Endometrial microvascular endothelial cells (primary cell): ENCODE measurements around the gene SRSF3. TPM values are rescaled to one million over a fixed set of nuclear protein-coding genes. Genes with fewer than 3 reads are reported as not detected.

Experiments used
- in situ Hi-C: cut with HindIII; loops from 2 replicates; pipeline ENCODE4 v1.10.0; 2017; ENCODE audit warnings: low sequenced_read_pairs, low pct_unique_long_range_greater_than_20kb; ENCODE audit errors: inconsistent ontology term
- total RNA-seq: library from RNA; depleted of rRNA; stranded (reverse); fragments of >200 nt; gene quantifications from one replicate; pipeline ENCODE4 v1.2.3, GENCODE V29; 2015; ENCODE audit errors: inconsistent ontology term

Gene SRSF3
- total RNA-seq, 1 donor from 2014 or later, result 147 TPM

DNA sequence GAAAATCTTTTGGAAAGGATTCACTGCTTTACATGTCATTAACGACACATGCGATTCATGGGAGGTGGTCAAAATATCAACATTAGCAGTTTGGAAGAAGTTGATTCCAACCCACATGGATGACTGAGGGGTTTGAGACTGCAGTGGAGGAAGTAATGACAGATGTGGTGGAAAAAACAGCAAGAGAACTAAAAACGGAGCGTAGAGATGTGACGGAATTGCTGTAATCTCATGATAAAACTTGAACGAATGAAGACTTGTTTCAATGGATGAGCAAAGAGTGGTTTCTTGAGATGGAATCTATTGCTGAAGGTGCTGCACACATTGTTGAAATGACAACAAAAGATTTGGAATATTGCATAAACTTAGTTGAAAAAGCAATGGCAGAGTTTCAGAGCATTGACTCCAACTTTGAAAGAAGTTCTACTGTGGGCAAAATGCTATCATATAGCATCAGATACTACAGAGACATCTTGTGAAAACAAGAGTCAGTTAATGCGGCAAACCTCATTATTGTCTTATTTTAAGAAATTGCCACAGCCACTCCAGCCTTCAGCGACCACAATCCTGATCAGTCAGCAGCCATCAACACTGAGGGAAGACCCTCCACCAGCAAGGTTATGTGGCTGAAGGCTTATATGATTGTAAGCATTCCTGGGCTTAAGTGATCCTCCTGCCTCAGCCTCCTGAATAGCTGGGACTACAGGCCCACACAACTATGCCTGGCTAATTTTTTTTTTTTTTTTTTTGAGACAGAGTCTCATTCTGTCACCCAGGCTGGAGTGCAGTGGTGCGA, 19.2 kb downstream of the SRSF3 start:
- in situ Hi-C loops, result loop anchor here (25.0 kb wide), 1 partner anchor 149 kb away; no protein-coding TSS in a partner anchor

DNA sequence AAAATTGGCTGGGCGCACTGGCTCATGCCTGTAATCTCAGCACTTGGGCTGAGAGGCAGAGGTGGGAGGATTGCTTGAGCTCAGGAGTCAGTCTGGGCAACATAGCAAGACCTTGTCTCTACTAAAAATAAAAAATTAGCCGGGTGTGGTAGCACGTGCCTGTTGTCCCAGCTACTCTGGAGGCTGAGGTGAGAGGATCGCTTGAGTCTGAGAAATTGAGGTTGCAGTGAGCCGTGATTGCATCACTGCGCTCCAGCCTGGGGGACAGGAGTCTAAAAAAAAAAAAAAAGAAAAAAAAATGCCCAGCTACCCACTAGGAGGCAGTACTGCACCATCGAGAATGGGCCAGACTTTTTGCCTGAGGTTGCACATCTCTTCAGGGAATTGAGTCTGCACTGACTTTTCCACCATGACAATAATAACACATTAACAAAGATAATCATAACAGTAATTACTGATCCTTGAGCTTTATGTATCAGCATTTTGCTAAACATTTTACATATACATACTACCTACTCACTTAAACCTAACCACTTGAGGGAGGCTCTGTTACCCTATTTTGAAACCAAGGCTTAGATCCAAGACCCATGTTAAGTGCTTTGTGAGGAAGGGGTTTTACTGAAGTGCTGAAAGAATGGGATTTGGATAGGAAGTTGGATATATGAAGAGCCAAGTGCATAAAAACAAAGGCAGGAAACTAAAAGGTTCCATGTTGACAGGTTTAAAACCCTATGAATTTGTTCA, 21.0 kb downstream of the SRSF3 start:
- in situ Hi-C loops, result loop anchor here (25.0 kb wide), 1 partner anchor 147 kb away; no protein-coding TSS in a partner anchor

DNA sequence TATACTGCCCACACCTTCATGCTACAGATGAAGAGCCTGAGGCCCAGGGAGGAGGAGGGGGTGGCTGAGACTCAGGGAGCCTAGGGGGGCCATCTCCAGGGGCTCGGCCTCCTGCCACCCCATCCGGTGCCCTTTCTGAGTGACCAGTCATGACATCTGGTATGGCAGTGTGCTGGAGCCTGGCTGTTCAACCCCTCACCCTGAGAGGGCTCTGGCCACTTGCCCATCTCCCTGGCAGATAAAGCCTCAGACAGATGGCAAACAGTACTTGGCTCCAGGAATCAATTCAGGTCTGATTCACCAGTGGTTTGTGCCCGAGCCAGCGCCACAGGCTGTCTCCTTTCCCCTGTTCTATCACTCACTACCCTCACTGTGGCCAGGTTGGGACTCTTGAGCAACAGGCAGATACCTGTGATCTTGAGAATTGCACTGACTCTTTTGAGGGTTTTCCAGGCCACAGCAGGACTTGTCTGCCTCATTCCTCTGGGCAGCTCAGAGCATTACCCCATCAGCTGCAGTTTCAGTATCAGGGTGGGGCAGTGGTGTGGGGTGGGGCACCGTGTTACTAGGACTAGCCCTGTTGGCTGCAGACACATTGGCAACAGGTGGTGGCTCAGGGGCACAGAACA, 22.8 kb downstream of the SRSF3 start:
- in situ Hi-C loops, result loop anchor here (25.0 kb wide), 1 partner anchor 145 kb away; no protein-coding TSS in a partner anchor

DNA sequence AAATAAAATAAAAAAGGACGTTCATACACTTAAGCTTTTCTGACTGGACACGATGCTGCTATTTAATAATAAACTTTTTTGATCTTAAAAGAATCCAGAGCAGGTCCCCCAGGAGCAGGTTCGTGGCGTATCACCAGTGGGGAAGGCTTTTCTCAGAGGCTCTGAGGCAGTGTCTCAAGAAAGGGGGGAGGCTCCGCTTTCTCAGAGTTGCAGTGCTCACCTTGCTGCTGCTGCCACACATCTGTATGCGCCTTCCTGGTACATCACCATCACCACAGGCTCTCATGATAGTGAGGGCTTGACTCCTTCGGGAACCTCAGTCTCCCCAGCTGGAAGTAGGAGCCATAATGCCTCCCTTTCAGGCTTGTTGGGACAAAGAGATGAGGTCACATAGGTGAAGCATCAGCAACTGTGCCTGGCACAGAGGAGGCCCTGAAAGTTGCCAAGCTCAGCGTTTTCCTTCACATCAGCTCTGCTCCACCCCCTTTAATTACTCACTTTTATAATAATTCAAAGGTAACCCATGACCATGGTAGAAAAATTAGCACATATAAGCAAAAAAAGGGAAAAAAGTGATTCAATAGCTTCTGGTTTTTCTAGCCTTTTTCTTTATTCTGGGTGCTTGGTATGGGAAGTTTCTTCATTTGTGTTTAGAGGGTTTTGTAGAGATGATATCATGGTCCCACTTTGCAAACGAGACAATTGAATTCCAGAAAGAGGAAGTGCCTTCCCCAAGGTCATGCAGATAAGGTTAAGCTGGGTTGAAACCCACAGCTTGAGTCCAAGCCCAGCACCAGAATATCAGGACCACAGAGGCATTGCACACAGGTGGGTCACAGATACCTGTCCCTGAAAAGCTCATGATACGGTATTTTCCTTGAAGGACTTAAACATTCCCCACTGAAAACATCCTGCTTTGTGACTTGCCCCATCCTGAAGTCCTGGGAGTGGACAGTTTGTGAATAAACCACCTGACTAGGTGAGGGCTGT, 24.5 kb downstream of the SRSF3 start:
- in situ Hi-C loops, result loop anchor here (25.0 kb wide), 1 partner anchor 144 kb away; no protein-coding TSS in a partner anchor

DNA sequence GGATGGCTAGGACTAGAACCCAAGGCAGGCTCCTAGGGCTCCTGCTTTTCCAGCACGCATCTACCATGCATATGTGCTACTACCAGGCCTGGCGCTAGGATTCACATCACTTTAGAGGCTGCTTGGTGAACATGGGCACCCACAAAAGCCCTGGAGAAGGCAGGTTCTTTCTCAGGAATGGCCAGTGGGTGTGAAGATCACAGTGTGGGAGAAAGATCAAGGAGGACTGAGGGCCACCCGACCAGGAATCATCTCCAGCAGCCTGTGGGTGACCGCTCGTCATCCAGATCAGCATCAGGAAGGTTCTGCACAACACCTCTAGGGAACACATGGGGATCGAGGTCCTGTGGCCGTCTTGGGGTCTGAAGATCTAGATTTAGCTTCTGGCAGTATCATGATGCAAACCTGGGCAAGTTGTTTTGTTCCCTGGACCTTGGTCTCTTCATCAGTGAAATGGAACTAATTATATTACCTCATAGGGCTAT, 27.3 kb downstream of the SRSF3 start:
- in situ Hi-C loops, result loop anchor here (25.0 kb wide), 1 partner anchor 141 kb away; no protein-coding TSS in a partner anchor

DNA sequence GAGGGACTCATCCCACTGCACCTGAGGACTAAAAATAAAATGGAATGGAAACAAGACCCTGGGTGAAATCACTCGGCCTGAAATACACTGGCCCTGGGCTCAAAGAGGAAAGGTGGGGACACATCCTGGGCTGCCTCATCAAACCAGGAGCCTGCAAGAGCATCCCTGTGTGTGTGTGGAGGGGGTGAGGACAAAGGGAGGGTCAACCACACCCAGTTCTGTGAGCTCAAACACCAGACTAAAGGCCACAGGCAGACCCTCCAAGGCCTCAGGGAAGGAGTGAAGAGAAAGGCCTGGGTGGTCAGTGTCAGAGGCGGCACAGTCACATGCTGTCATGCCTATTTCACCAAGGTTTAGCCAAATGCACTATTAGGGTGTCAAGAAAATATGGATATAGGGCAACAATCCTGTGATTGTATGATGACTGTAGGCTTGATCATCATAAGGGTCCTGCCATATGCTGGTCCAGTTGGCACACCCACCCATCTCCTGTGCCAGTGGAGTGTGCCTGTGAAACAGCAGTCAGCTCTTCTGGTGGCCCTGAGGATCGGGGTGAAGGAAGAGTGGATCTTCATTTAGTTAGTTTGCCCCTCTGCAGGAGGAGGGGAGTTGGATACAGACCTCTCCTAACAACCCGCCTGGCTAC, 28.9 kb downstream of the SRSF3 start:
- in situ Hi-C loops, result loop anchor here (25.0 kb wide), 1 partner anchor 139 kb away; no protein-coding TSS in a partner anchor

DNA sequence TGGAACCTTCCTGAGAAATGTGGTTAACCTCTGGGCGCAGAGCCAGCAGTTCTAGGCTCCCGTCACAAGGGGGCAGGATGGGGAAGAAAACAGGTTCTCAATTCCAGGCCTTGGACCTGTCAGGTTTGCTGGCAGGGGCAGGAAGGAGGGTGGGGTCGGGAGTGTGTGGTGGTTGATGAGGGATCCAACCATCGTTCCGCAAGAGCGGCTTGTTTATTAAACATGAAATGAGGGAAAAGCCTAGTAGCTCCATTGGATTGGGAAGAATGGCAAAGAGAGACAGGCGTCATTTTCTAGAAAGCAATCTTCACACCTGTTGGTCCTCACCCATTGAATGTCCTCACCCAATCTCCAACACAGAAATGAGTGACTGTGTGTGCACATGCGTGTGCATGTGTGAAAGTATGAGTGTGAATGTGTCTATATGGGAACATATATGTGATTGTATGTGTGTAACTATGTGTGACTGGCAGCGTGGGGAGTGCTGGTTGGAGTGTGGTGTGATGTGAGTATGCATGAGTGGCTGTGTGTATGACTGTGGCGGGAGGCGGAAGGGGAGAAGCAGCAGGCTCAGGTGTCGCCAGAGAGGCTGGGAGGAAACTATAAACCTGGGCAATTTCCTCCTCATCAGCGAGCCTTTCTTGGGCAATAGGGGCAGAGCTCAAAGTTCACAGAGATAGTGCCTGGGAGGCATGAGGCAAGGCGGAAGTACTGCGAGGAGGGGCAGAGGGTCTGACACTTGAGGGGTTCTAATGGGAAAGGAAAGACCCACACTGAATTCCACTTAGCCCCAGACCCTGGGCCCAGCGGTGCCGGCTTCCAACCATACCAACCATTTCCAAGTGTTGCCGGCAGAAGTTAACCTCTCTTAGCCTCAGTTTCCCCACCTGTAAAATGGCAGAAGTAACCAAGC, 29.6 kb downstream of the SRSF3 start:
- in situ Hi-C loops, result loop anchor here (25.0 kb wide), 1 partner anchor 138 kb away; no protein-coding TSS in a partner anchor

DNA sequence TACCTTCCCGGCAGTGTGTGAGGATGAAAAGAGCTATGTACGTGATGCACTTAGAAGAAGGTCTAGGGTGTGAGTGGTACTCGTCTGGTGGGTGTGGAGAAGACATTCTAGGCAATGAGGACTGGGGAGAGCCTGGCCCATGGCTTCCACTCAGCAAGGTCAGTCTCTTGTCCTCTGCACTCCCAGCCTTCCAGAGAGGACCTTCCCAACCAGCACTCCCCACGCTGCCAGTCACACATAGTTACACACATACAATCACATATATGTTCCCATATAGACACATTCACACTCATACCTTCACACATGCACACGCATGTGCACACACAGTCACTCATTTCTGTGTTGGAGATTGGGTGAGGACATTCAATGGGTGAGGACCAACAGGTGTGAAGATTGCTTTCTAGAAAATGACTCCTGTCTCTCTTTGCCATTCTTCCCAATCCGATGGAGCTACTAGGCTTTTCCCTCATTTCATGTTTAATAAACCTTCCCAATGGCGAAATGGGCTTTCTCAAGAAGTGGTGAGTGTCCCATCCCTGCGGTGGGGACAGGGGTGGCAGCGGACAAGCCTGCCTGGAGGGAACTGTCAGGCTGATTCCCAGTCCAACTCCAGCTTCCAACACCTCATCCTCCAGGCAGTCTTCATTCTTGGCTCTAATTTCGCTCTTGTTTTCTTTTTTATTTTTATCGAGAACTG, 30.4 kb downstream of the SRSF3 start:
- in situ Hi-C loops, result loop anchor here (25.0 kb wide), 1 partner anchor 138 kb away; no protein-coding TSS in a partner anchor

DNA sequence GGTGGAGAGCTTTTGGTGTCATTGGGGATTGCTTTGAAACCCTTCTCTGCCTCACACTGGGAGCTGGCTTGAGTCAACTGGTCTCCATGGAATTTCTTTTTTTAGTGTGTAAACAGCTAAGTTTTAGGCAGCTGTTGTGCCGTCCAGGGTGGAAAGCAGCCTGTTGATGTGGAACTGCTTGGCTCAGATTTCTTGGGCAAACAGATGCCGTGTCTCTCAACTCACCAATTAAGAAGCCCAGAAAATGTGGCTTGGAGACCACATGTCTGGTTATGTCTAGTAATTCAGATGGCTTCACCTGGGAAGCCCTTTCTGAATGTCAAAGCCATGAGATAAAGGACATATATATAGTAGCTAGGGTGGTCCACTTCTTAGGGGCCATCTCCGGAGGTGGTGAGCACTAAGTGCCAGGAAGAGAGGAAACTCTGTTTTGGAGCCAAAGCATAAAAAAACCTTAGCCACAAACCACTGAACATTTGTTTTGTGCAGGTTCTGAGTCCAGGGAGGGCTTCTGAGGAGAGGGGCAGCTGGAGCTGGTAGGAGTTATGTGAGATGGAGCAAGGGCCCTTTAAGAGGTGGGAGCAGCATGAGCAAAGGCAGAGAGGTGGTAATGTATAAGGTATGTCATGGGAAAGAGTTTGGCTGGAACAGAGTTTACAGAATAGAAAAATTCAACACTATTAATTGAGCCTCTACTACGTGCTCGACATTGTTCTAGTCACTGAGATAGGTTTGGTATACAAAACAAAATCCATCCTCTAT, 31.2 kb downstream of the SRSF3 start:
- in situ Hi-C loops, result no loop called here

DNA sequence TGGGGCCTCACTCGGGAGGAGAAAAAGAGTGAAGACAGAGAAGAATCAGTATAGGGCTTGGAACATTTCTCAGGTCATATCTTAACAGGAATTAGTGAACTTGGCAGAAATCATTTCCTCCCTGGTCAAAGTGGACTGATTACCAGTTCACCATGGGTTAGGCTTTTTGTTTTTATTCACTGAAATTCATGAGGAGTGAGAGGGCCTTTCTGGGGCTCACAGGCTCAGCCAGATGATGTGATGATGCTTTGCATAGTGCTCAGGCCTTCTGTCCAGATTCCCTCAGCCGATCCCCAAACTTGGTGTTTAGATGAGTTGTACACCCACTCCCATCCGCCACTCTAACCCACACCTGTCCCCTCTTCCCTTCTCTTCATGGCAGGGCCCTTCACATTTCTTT, 32.5 kb downstream of the SRSF3 start:
- in situ Hi-C loops, result no loop called here

DNA sequence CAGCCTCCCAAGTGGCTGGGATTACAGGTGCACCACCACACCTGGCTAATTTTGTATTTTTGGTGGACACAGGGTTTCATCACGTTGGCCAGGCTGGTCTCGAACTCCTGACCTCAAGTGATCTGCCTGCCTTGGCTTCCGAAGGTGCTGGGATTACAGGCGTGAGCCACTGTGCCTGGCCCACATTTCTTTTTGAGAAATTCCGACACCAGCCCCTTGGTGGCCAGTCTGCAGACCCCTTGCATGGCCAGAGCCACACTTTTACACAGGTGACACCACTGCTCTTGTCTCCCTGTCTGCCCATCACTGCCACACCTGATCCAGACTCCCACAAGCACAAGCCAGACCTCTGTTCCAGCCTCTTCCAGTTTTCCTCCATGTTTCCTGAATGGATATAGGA, 33.0 kb downstream of the SRSF3 start:
- in situ Hi-C loops, result no loop called here

DNA sequence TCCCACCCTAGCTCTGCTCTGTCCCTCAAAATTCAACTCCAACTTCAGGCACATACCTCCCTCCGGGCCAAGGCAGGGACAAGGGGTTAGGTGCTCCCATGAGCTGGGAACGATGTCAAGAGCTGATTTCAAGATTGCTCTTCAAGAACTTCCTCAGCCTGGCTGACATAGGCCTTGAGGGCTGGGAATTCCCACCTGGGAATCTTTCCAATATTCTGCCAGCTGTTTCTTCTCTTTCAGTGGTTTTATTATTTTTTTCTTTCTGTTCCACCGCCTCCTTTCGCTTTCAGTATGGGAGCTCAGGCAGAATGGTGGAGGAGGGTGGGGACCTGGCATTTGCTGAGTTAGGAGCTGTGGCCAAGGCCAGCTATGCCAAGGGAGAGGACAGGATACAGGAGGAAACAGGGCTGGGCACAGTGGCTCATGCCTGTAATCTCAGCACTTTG, 33.7 kb downstream of the SRSF3 start:
- in situ Hi-C loops, result no loop called here

DNA sequence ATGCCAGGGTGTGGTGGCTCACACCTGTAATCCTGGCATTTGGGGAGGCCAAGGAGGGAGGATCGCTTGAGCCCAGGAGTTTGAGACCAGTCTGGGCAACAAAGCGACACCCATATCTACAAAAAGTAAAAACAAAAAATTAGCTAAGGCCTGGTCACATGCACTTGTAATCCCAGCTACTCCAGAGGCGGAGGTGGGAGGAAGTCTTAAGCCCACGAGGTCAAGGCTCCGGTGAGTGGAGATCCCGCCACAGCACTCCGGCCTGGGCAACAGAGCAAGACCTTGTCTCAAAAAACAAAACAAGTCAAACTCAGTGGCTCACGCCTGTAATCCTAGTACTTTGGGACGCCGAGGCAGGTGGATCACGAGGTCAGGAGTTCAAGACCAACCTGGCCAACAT, 35.6 kb downstream of the SRSF3 start:
- in situ Hi-C loops, result no loop called here

DNA sequence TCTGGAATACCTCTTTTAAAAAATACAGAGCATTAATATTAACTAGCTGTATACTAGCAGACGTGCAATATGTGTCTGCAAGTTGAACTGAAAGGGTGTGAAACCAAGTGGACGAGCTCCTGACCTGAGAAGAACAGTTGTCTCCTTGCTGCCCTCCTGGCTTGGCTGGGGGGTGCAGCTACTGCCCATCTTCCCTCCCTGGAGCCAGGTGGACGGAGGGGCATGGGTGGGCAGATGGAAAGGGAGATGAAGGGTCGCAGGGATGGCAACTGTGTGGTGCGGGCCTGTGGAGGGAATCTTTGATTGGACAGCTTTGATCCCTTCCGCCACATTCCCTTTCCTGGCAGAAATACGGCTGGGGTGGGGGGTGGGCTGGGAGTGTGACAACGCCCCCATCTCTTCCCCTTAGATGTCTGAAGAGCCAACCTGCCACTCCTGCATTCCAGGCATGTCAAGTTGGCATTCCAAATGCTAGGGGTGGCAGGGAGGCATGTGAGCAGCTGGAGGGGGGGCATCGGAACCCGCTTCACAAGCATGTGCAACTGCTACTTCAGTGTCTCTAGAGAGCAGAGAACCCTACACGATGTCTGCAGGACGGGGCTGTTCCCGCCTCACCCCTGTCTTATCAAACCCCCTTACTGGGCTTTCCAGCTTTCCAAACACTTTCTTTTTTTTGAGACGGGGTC, 37.3 kb downstream of the SRSF3 start:
- in situ Hi-C loops, result no loop called here

DNA sequence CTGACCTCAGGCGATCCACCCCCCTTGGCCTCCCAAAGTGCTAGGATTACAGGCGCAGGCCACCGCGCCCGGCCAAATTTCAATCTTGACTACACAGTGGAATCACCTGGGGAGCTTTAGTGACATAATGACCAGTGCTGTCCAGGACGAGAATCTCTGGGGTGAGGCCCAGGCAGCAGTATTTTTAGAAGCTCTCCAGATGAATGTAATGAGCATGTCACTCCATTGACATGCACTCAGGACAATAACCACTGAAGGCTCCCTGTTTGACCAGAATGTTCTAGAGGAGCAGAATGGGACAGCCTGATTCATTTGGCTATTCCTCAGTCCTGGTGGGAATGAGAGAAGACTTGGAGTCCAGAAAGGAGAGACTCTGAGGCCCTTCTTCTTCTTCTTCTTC, 39.2 kb downstream of the SRSF3 start:
- in situ Hi-C loops, result no loop called here
